Chondrocyte (in vitro differentiated cells): ENCODE results near the gene PXYLP1. TPM values are rescaled to one million over a fixed set of nuclear protein-coding genes. Genes with fewer than 3 reads are reported as not detected.

Experiments used
- DNase-seq: peaks from one replicate; pipeline ENCODE4 v3.0.0; 2021; ENCODE audit warnings: mixed read lengths, low spot score
- H3K27ac Mint-ChIP-seq: one replicate; pipeline ENCODE4 v1.8.0; 2021; ENCODE audit warnings: mild to moderate bottlenecking, moderate library complexity, mixed read lengths; ENCODE audit not compliant: unreplicated experiment
- H3K27me3 Mint-ChIP-seq: 2 replicates; pipeline ENCODE4 v1.8.0; 2021; ENCODE audit warnings: low read depth, mixed read lengths
- H3K36me3 Mint-ChIP-seq: 2 replicates; pipeline ENCODE4 v1.8.0; 2021; ENCODE audit warnings: low read depth, mixed read lengths
- H3K4me1 Mint-ChIP-seq: 2 replicates; pipeline ENCODE4 v1.8.0; 2021; ENCODE audit warnings: low read depth, mild to moderate bottlenecking, mixed read lengths
- H3K4me3 Mint-ChIP-seq: one replicate; pipeline ENCODE4 v1.8.0; 2021; ENCODE audit warnings: mild to moderate bottlenecking, moderate library complexity, mixed read lengths; ENCODE audit not compliant: unreplicated experiment
- H3K9me3 Mint-ChIP-seq: 2 replicates; pipeline ENCODE4 v1.8.0; 2021; ENCODE audit warnings: low read depth, mixed read lengths
- CTCF ChIP-seq: fragments of 200-600 bp; sonication (generic); IDR thresholded peaks from 2 replicates; pipeline ENCODE4 v1.5.0; 2021; ENCODE audit warnings: antibody characterized with exemption, mild to moderate bottlenecking, moderate library complexity
- total RNA-seq: library from RNA; stranded (reverse); gene quantifications from 3 replicates; pipeline ENCODE4 v1.2.1, GENCODE V29; 2021

The PXYLP1 gene
- total RNA-seq, 1 donor from 2014 or later, result 36.0 TPM

GRCh38 chr3:141305436-141305835, 73.8 kb downstream of the PXYLP1 start:
- peak overlapping the region; percentile 67 for H3K27ac Mint-ChIP-seq
- TF ChIP-seq CTCF, result peak; percentile 64
- DNase-seq, result no peak
- no peak overlapping the region for H3K4me3 Mint-ChIP-seq
- H3K4me1 Mint-ChIP-seq, result peaks cover 25% of the 10 kb centered on the region
- H3K9me3 Mint-ChIP-seq, result no peaks in the 10 kb centered on the region
- H3K36me3 Mint-ChIP-seq, result no peaks in the 10 kb centered on the region
- no peaks in the 10 kb centered on the region for H3K27me3 Mint-ChIP-seq

- H3K36me3 Mint-ChIP-seq, result no peaks in the 10 kb centered on the region
- TF ChIP-seq CTCF, result no peak
- no peaks in the 10 kb centered on the region for H3K9me3 Mint-ChIP-seq
- no peak overlapping the region for H3K4me3 Mint-ChIP-seq
- no peaks in the 10 kb centered on the region for H3K27me3 Mint-ChIP-seq
- H3K27ac Mint-ChIP-seq, result no peak overlapping the region
- DNase-seq, result no peak
- H3K4me1 Mint-ChIP-seq, result peaks cover 31% of the 10 kb centered on the region
Observed at GRCh38 chr3:141306276-141306675, 74.7 kb downstream of the PXYLP1 start.

- Mint-ChIP-seq H3K4me3 (no peak overlapping the region), H3K9me3 (no peaks in the 10 kb centered on the region), H3K27ac (no peak overlapping the region), H3K4me1 (peaks cover 35% of the 10 kb centered on the region), H3K36me3 (no peaks in the 10 kb centered on the region), H3K27me3 (no peaks in the 10 kb centered on the region)
- DNase-seq, result no peak
- TF ChIP-seq CTCF, result no peak
Observed at GRCh38 chr3:141306922-141307321, 75.3 kb downstream of the PXYLP1 start.

GRCh38 chr3:141307351-141308059, 75.9 kb downstream of the PXYLP1 start:
- no peak for DNase-seq
- H3K9me3 Mint-ChIP-seq, result no peaks in the 10 kb centered on the region

GRCh38 chr3:141308588-141309218, 77.1 kb downstream of the PXYLP1 start:
- H3K4me3 Mint-ChIP-seq, result no peak overlapping the region
- peaks cover 29% of the 10 kb centered on the region for H3K4me1 Mint-ChIP-seq
- peak; percentile 70 for TF ChIP-seq CTCF
- H3K27me3 Mint-ChIP-seq, result no peaks in the 10 kb centered on the region
- no peak overlapping the region for H3K27ac Mint-ChIP-seq
- DNase-seq, result no peak
- H3K36me3 Mint-ChIP-seq, result no peaks in the 10 kb centered on the region
- no peaks in the 10 kb centered on the region for H3K9me3 Mint-ChIP-seq

More at GRCh38 chr3:141307351-141308059, 75.9 kb downstream of the PXYLP1 start:
- H3K27ac Mint-ChIP-seq, result no peak overlapping the region
- no peak for TF ChIP-seq CTCF
- H3K4me3 Mint-ChIP-seq, result no peak overlapping the region
- no peaks in the 10 kb centered on the region for H3K27me3 Mint-ChIP-seq
- H3K4me1 Mint-ChIP-seq, result peaks cover 35% of the 10 kb centered on the region
- no peaks in the 10 kb centered on the region for H3K36me3 Mint-ChIP-seq
